Osteocyte (in vitro differentiated cells): ENCODE data around the gene HEXIM1. TPM values are rescaled to one million over a fixed set of nuclear protein-coding genes. Genes with fewer than 3 reads are reported as not detected.

Experiments
- DNase-seq: peaks from one replicate; pipeline ENCODE4 v3.0.0; 2021; ENCODE audit warnings: mixed read lengths; ENCODE audit not compliant: unreplicated experiment; ENCODE audit errors: extremely low spot score
- H3K27ac Mint-ChIP-seq: one replicate; pipeline ENCODE4 v1.8.0; 2021; ENCODE audit warnings: mild to moderate bottlenecking, mixed read lengths; ENCODE audit not compliant: unreplicated experiment
- H3K27me3 Mint-ChIP-seq: one replicate; pipeline ENCODE4 v1.8.0; 2021; ENCODE audit warnings: mixed read lengths; ENCODE audit not compliant: unreplicated experiment
- H3K36me3 Mint-ChIP-seq: one replicate; pipeline ENCODE4 v1.8.0; 2021; ENCODE audit warnings: mixed read lengths; ENCODE audit not compliant: unreplicated experiment
- H3K4me1 Mint-ChIP-seq: one replicate; pipeline ENCODE4 v1.8.0; 2021; ENCODE audit warnings: mixed read lengths; ENCODE audit not compliant: unreplicated experiment
- H3K4me3 Mint-ChIP-seq: one replicate; pipeline ENCODE4 v1.8.0; 2021; ENCODE audit warnings: mild to moderate bottlenecking, moderate library complexity, mixed read lengths; ENCODE audit not compliant: unreplicated experiment
- H3K9me3 Mint-ChIP-seq: one replicate; pipeline ENCODE4 v1.8.0; 2021; ENCODE audit warnings: mixed read lengths; ENCODE audit not compliant: unreplicated experiment
- CTCF ChIP-seq: fragments of 200-600 bp; sonication (generic); IDR thresholded peaks from 2 replicates; pipeline ENCODE4 v1.5.0; 2021; ENCODE audit warnings: antibody characterized with exemption, mild to moderate bottlenecking, moderate library complexity
- total RNA-seq: library from RNA; stranded (reverse); gene quantifications from 2 replicates; pipeline ENCODE4 v1.2.1, GENCODE V29; 2021

Gene HEXIM1
- total RNA-seq, 1 donor from 2014 or later, result 44.5 TPM

- TF ChIP-seq CTCF, result no peak
- Mint-ChIP-seq H3K4me1 (peaks cover 34% of the 10 kb centered on the region), H3K27ac (peak overlapping the region; percentile 89), H3K9me3 (no peaks in the 10 kb centered on the region), H3K36me3 (peaks cover 33% of the 10 kb centered on the region), H3K4me3 (no peak overlapping the region), H3K27me3 (no peaks in the 10 kb centered on the region)
- DNase-seq, result no peak
Observed at GRCh38 chr17:45102856-45103255, 45.4 kb upstream of the HEXIM1 start.

- Mint-ChIP-seq H3K27ac (peak overlapping the region; percentile 89), H3K9me3 (no peaks in the 10 kb centered on the region), H3K36me3 (peaks cover 29% of the 10 kb centered on the region), H3K4me3 (no peak overlapping the region), H3K27me3 (no peaks in the 10 kb centered on the region), H3K4me1 (peaks cover 34% of the 10 kb centered on the region)
- no peak for DNase-seq
- TF ChIP-seq CTCF, result no peak
Observed at GRCh38 chr17:45103269-45103795, 44.9 kb upstream of the HEXIM1 start.

GRCh38 chr17:45104029-45104428 lies 44.2 kb upstream of the HEXIM1 start:
- Mint-ChIP-seq H3K9me3 (no peaks in the 10 kb centered on the region), H3K36me3 (peaks cover 22% of the 10 kb centered on the region), H3K4me1 (peaks cover 28% of the 10 kb centered on the region), H3K4me3 (no peak overlapping the region), H3K27me3 (no peaks in the 10 kb centered on the region), H3K27ac (no peak overlapping the region)
- no peak for DNase-seq
- TF ChIP-seq CTCF, result no peak

- H3K36me3 Mint-ChIP-seq, result peaks cover 18% of the 10 kb centered on the region
- H3K4me3 Mint-ChIP-seq, result no peak overlapping the region
- TF ChIP-seq CTCF, result no peak
- H3K9me3 Mint-ChIP-seq, result no peaks in the 10 kb centered on the region
- no peak overlapping the region for H3K27ac Mint-ChIP-seq
- DNase-seq, result no peak
- H3K27me3 Mint-ChIP-seq, result no peaks in the 10 kb centered on the region
- H3K4me1 Mint-ChIP-seq, result peaks cover 24% of the 10 kb centered on the region
Observed at GRCh38 chr17:45104497-45104896, 43.8 kb upstream of the HEXIM1 start.

- Mint-ChIP-seq H3K4me1 (peaks cover 24% of the 10 kb centered on the region), H3K9me3 (no peaks in the 10 kb centered on the region), H3K4me3 (no peak overlapping the region), H3K27ac (peak overlapping the region; percentile 18), H3K36me3 (peaks cover 18% of the 10 kb centered on the region), H3K27me3 (no peaks in the 10 kb centered on the region)
- no peak for DNase-seq
- TF ChIP-seq CTCF, result no peak
Observed at GRCh38 chr17:45104907-45105624, 43.2 kb upstream of the HEXIM1 start.
